ENCODE measurements around the gene NCOA5.

GRCh38 chr20:46089167-46089416 is 670 bp downstream of the NCOA5 start:
- TF ChIP-seq CTCF (IDR thresholded peaks at IDR 0.05; ENCODE audit: low read depth, low read length, missing input control) (no peak), ATF3 (IDR thresholded peaks at IDR 0.05) (no peak), RAD21 (IDR thresholded peaks at IDR 0.05) (no peak), MAX (IDR thresholded peaks at IDR 0.05) (no peak), REST (IDR thresholded peaks at IDR 0.05) (no peak), JUND (IDR thresholded peaks at IDR 0.05) (no peak)
